Measurements from ENCODE around the gene AKT2.

Gene AKT2

DNA sequence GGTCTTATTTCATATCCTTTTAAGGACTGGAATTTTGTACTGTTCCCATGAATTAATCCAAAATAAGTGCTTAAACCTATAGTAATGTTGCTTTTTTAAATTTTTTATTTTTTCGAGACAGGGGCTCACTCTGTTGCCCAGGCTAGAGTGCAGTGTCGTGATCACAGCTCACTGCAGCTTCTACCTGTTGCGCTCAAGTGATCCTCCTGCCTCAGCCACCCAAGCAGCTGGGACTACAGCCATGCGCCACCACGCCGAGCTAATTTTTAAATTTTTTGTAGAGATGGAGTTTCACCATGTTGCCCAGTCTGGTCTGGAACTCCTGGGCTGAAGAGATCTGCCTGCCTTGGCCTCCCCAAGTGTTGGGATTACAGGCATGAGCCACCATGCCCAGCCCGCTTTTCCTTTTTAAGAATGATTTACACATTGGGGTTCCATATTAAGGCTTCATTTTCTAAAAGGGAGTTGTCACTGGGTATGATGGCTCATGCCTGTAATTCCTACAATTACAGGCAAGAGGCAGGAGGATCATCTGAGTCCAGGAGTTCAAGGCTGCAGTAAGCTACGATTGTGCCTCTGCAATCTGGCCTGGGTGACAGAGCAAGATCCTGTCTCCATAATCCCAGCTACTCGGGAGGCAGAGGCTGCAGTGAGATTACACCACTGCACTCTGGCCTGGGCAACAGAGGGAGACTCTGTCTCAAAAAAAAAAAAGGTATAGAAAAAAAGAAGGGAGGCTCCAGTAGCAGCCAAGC lies 28.3 kb upstream of the AKT2 start:
- TF ChIP-seq GATA2 (IDR thresholded peaks at IDR 0.05; ENCODE audit: low read depth, low read length) (no peak), GATA3 (IDR thresholded peaks at IDR 0.05; ENCODE audit: low read depth, low read length) (no peak)

DNA sequence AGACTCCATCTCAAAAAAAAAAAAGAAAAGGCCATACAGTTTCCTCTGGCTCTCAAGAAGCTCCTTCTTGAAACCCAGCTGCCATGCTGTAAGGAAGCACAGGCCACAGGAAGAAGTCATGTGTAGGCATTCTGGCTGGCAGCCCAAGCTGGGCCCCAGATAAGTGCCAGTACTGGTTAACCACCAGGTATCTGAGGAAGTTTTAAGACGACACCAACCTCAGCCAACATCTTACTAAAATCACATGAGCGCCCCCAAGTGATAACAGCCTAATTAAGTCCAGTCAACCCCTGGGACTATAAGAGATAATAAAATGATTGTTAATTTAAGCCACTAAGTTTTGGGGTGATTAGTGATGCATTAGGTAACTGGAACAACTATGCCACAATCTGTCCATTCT lies 27.4 kb upstream of the AKT2 start:
- TF ChIP-seq GATA2 (IDR thresholded peaks at IDR 0.05; ENCODE audit: low read depth, low read length) (no peak), GATA3 (IDR thresholded peaks at IDR 0.05; ENCODE audit: low read depth, low read length) (no peak)

- TF ChIP-seq GATA2 (IDR thresholded peaks at IDR 0.05; ENCODE audit: low read depth, low read length), result no peak
- TF ChIP-seq GATA3 (IDR thresholded peaks at IDR 0.05; ENCODE audit: low read depth, low read length), result no peak
Measured at GRCh38 chr19:40309666-40310065, 24.5 kb upstream of the AKT2 start.

DNA sequence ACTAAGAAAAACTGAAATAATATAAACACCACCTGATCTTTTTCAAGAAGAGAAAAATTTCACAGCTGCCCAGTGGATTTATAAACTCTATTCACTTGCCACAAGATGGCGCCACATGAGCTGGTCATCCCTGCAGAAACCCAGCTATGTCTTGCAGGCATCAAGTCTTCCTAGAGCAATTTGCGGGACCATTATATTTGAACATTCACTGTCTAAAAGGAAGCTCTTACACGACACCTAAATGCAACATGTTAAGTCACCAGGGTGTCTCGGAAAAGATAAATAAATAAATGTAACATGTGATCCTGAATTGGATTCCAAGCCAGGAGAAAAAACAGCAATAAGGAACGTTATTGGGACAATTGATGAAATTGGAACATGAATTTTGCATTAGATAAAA lies 20.3 kb upstream of the AKT2 start:
- TF ChIP-seq GATA3 (IDR thresholded peaks at IDR 0.05; ENCODE audit: low read depth, low read length), result no peak

GRCh38 chr19:40304306-40304705 lies 19.2 kb upstream of the AKT2 start:
- TF ChIP-seq GATA3 (IDR thresholded peaks at IDR 0.05; ENCODE audit: low read depth, low read length) (no peak), GATA2 (IDR thresholded peaks at IDR 0.05; ENCODE audit: low read depth, low read length) (no peak)

GRCh38 chr19:40303765-40304164 lies 18.6 kb upstream of the AKT2 start:
- TF ChIP-seq GATA2 (IDR thresholded peaks at IDR 0.05; ENCODE audit: low read depth, low read length) (no peak), GATA3 (IDR thresholded peaks at IDR 0.05; ENCODE audit: low read depth, low read length) (no peak)

GRCh38 chr19:40302224-40303011 lies 17.3 kb upstream of the AKT2 start:
- no peak for TF ChIP-seq GATA3 (IDR thresholded peaks at IDR 0.05; ENCODE audit: low read depth, low read length)
- no peak for TF ChIP-seq GATA2 (IDR thresholded peaks at IDR 0.05; ENCODE audit: low read depth, low read length)

DNA sequence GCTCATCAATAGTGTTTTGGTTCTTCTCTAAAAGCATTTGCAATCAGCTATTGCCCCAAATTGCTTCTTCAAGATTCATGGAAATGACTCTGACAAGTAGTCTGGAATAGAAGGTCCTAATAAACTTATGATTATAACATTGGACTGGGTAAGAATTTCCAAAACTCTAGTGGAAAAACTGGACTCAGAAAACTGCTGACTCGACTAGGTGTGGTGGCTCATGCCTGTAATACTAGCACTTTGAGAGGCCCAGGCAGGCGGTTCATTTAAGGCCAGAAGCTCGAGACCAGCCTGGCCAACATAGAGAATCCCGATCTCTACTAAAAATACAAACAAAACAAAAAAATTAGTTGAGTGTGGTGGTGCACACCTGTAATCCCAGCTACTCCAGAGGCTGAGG lies 15.5 kb upstream of the AKT2 start:
- TF ChIP-seq GATA2 (IDR thresholded peaks at IDR 0.05; ENCODE audit: low read depth, low read length) (no peak), GATA3 (IDR thresholded peaks at IDR 0.05; ENCODE audit: low read depth, low read length) (no peak)

DNA sequence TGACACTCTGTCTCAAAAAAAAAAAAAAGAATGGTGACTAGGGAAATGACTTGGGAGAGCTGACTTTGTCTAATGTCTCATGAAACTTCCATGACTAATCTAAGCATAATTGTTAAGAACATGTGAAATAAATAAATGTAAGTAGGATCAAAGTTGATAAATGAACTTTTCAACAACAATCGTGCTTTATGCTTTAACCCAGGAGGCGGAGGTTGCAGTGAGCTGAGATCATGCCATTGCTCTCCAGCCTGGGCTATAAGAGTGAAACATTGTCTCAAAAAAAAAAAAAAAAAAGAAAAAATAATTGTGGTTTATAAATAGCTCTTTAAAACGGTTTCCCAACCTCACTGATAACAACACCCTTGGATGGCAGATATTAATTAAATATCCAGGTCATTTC lies 12.9 kb upstream of the AKT2 start:
- TF ChIP-seq GATA2 (IDR thresholded peaks at IDR 0.05; ENCODE audit: low read depth, low read length), result no peak
- no peak for TF ChIP-seq GATA3 (IDR thresholded peaks at IDR 0.05; ENCODE audit: low read depth, low read length)

DNA sequence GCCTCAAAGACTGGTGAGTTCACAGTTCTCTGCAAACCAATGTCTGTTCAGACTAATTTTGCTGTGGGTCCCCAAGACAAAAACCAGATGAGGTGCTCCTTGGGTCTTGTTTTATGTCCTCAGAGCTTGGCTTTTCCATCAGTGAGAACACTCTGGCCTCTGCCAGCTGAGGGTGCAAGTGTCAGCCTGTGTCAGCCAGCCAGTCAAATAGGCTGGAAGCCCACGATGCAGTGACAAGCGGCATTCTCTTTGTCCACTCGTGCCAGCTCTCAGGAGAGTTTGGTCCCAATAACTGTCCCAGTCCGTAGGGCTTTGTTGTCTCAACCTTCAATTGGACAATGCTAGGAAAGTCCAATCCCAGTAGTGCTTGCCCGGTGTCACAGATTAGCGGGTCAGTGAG lies 9.4 kb upstream of the AKT2 start:
- TF ChIP-seq GATA3 (IDR thresholded peaks at IDR 0.05; ENCODE audit: low read depth, low read length) (no peak), GATA2 (IDR thresholded peaks at IDR 0.05; ENCODE audit: low read depth, low read length) (no peak)

DNA sequence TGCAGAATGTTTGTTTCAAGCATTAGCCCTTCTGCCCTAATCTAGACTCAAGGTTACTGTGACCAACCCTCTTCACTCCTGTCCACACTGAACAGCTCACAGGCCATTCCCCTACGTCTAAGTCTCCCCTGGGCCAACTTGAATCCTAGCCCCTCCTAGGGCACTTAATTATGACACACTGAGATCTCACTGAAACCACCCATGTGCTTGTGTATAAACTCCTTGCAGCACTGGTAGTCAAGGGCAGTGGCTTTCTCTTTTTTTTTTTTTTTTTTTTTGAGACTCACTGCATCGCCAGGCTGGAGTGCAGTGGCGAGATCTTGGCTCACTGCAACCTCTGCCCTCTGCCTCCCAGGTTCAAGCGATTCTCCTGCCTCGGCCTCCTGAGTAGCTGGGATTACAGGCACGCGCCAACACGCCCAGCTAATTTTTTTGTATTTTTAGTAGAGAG lies 1.9 kb upstream of the AKT2 start:
- no peak for TF ChIP-seq GATA2 (IDR thresholded peaks at IDR 0.05; ENCODE audit: low read depth, low read length)

DNA sequence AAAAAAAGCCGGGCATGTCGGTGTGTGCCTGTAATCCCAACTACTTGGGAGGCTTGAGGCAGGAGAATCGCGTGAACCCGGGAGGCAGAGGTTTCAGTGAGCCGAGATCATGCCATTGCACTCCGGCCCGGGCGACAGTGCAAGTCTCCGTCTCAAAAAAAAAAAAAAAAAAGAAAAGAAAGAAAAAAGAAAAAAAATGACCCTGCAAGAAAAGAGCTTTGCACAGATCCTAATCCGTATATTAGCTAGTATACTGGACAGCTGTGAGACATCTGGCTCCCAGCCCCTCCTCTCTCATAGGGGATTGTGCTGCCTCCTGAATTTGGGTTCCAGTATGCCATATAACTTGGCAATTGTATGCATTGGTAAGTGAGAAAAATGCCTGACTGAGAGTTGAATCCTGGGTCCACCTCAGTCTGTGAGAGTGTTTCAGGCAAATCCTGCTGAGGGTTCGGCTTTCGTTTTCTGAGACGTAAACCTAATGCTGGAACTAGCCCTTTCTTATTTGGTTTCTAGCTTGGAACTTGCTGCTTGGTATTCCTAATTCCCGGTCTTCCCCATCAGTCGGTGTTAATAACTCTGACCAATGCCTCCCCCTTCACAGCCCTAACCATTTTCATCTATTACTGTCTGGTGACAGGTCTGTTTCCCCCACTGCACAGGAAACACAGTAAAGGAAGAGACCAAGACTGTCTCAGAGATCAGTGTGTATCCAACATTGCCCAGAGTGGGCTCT lies 1.3 kb upstream of the AKT2 start:
- TF ChIP-seq GATA3 (IDR thresholded peaks at IDR 0.05; ENCODE audit: low read depth, low read length) (no peak), GATA2 (IDR thresholded peaks at IDR 0.05; ENCODE audit: low read depth, low read length) (no peak)

DNA sequence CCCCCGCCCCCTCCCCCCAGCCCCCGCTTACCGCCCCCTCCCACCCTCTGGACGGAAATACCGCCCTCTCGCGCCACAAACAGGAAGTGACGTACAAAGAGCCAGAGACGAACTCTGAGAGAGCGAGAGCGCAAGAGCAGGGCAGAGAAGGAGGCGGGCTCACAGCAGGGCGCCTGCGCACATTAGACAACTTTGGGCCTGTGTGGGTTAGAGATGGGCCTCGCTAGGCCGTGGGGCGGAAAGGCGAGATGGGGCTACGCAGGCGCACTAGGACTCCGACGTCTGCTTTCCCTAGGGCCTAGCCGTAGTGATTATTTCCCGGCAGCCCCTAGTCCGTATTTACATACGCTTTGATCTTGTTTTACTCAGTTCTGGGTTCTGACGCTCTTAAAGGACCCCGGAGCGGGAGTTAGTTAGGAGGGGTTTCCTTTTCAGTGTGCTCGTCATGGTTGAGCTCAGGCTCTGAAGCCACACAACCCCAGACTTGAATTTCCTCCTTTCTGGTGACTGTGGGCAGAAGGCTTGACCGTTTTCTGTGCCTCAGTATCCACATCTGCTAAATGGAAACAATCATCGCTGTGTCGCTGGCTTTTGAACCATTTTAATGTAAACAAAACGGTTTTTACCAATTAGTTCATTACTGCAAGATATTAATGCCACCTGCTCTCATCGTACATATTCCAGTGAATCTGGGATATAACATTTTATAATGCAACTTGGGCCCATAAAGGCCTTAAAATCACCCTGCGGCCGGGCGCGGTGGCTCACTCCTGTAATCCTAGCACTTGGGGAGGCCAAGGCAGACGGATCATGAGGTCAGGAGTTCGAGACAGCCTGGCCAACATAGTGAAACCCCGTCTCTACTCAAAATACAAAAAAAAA lies 449 bp upstream of the AKT2 start:
- TF ChIP-seq GATA2 (IDR thresholded peaks at IDR 0.05; ENCODE audit: low read depth, low read length) (no peak), GATA3 (IDR thresholded peaks at IDR 0.05; ENCODE audit: low read depth, low read length) (no peak)

GRCh38 chr19:40284251-40284500 lies 969 bp downstream of the AKT2 start:
- TF ChIP-seq GATA2 (IDR thresholded peaks at IDR 0.05; ENCODE audit: low read depth, low read length) (no peak), GATA3 (IDR thresholded peaks at IDR 0.05; ENCODE audit: low read depth, low read length) (no peak)

Data from SH-SY5Y (cell line).